Measurements from ENCODE around the gene DYNLRB1. TPM values are rescaled to one million over a fixed set of nuclear protein-coding genes. Genes with fewer than 3 reads are reported as not detected.

The DYNLRB1 gene
- 234 to 258 TPM (median 251 TPM) in 5 replicates for total RNA-seq (2022; extraction: Qiagen RNA extraction)

DNA sequence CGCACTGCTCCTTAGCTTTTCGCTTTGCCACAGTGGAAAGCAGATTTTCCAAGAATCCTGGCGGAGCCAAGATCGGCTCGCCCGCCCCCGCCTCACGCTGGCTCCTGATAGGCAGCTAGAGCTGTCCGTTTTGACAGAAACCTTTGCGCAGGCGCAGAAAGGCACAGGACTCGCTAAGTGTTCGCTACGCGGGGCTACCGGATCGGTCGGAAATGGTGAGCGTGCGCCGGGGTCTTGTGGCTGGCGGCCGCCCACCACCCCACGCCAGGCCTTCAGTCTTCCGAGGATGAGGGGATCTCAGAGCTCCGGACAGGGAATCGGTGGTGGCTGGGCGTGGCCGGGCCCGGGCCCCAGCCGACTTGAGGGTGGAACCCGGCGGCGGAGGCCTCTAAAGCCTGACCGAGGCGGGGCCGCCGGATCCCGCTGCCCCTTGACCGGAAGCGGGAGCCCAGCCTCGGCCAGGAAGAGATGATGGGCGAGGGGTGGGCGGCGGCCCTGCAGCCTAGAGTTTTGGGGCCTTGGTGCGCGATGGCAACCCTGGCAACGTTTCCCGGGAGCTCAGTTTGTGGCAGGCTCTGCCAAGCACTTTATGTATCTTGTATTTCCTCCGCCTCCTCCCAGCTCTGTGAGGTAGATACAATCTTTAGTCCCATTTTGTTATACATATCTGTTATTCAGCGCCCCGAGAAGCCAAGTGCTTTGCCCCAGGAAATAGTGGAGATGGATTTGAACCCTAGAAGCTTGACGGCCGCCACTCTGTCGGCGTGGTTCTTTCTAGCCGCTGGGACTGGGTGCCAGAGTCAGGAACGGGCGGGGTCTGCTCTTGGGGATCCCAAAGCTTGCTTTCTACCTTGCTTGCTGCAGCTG lies at the start of gene DYNLRB1:
DYNLRB1 (plus strand) TSS at position 176 of the 867 bp plus-strand sequence; CDS start at position 213, 37 bp downstream.

DNA sequence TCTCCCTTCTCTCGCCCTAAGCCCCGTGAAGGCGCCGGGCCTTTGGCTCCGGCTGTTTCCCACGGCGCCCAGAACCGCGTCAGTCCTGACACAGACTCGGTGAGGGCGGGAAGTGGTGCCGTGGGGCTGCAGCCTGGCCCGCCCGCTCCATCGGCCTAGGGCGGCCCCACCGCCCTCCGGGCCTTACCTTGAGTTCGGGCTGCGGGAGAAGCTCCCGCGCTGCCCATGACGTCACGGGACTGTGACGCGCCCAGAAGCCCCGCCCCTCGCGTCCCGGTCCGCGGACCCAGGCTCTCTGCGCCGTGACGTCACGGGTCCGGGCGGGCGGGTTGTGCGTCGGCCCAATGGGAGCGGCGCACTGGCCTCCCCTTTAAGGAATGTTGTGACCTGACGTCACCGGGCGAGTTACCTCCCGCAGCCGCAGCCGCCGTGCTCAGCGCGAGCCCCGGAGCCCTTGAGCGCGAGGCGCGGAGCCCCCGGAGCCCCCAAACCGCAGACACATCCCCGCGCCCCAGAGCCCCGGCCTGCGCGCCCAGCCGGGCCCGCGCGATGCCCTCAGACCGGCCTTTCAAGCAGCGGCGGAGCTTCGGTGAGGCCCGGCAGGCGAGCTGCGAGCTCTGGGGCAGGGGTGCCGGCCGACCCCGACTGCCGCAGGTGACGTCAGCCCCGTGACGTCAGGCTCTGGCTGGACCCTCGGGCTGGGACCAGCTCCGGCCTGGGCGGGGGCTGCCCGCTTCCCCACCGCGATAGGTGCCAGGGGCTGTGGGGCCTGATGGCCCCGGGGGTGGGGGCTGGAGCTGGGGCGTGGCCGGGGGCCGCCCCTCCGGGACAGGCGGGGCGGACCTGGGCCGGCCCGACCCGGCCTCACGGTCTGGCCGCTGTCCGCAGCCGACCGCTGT lies 42.3 kb downstream of the DYNLRB1 start, which contains the start of gene MAP1LC3A:
MAP1LC3A (plus strand) TSS at position 399 of the 899 bp plus-strand sequence; CDS start at position 550, 151 bp downstream.

Other genes with a start within 250 kb of the DYNLRB1 start
- gene AHCY, start 213.1 kb upstream of the DYNLRB1 start, total RNA-seq (2022; extraction: Qiagen RNA extraction) = 298 to 346 TPM (median 332 TPM) in 5 replicates
- gene ITCH, start 153.1 kb upstream of the DYNLRB1 start, total RNA-seq (2022; extraction: Qiagen RNA extraction) = 24.5 to 41.0 TPM (median 38.4 TPM) in 5 replicates
- gene MAP1LC3A, start 42.3 kb downstream of the DYNLRB1 start, total RNA-seq (2022; extraction: Qiagen RNA extraction) = 18.7 to 29.1 TPM (median 24.0 TPM) in 5 replicates
- gene PIGU, start 160.7 kb downstream of the DYNLRB1 start, total RNA-seq (2022; extraction: Qiagen RNA extraction) = 22.2 to 32.0 TPM (median 30.1 TPM) in 5 replicates
- 7.4 to 9.0 TPM (median 8.1 TPM) in 5 replicates for gene TP53INP2, start 187.9 kb downstream of the DYNLRB1 start, total RNA-seq (2022; extraction: Qiagen RNA extraction)